GM10266 (cell line): ENCODE data around the gene CHD2.

Experiments
- DNase-seq: peaks from one replicate; pipeline ENCODE4 v3.0.0; 2012; ENCODE audit errors: extremely low spot score
- CTCF ChIP-seq: IDR thresholded peaks from 2 replicates; pipeline ENCODE4 v1.5.1; 2012; ENCODE audit warnings: mild to moderate bottlenecking, low read depth; ENCODE audit not compliant: control insufficient read depth, insufficient read depth; ENCODE audit errors: missing control alignments

The CHD2 gene

GRCh38 chr15:92944946-92945521 is 44.9 kb downstream of the CHD2 start:
- TF ChIP-seq CTCF, result no peak
- no peak for DNase-seq

- DNase-seq, result no peak
- no peak for TF ChIP-seq CTCF
Observed at GRCh38 chr15:92947071-92947730, 47.1 kb downstream of the CHD2 start.

GRCh38 chr15:92949604-92950249 is 49.6 kb downstream of the CHD2 start:
- DNase-seq, result no peak
- no peak for TF ChIP-seq CTCF

GRCh38 chr15:92951800-92952457 is 51.8 kb downstream of the CHD2 start:
- no peak for TF ChIP-seq CTCF
- no peak for DNase-seq

GRCh38 chr15:92952458-92952850 is 52.3 kb downstream of the CHD2 start:
- TF ChIP-seq CTCF, result no peak
- no peak for DNase-seq

- TF ChIP-seq CTCF, result no peak
- DNase-seq, result no peak
Observed at GRCh38 chr15:92953566-92953965, 53.4 kb downstream of the CHD2 start.
